ENCODE data around the gene SDR39U1.

SDR39U1 gene

DNA sequence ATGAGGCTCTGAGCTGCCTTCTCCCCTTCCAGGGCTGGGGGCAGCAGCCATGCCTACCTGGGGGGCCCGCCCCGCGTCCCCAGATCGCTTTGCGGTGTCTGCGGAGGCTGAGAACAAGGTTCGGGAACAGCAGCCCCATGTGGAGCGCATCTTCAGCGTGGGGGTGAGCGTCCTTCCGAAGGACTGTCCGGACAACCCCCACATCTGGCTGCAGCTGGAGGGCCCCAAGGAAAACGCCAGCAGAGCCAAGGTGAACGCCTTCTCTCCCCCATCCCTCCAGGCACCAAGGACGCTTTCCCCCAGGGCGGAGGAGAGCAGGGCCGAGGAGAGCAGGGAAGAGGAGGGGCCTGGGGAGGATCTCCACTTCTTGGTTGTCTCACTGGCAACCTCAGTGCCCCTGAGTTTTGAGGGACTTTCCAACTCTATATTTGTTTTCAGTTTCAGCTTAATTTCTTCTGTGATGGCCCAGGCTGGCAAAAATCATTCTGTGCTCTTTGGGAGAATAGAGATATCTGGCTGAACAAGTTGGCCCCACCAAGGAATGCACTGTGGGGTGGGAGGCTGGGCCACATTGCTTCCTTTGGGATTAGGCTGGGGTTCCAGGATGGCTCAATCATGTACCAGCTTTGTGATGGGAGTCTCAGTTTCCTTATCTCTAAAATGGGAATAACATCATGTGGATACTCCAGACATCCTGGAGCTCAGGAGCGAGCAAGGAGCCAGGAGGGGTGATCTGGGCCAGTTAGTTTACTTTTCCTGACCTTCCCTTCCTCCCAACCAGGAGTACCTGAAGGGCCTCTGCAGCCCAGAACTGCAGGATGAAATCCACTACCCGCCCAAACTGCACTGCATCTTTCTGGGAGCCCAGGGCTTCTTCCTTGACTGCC lies 11.7 kb downstream of the SDR39U1 start:
- Histone ChIP-seq H3K36me3 (peaks cover 27% of the 10 kb centered on the region), H3K27me3 (no peaks in the 10 kb centered on the region), H3K9me3 (no peaks in the 10 kb centered on the region), H3K4me1 (peaks cover 88% of the 10 kb centered on the region), H3K4me3 (peak overlapping the region; percentile 87), H3K9ac (peak overlapping the region; percentile 97), H3K4me2 (peak overlapping the region; percentile 99), H4K20me1 (peaks cover 21% of the 10 kb centered on the region), H3K27ac (peak overlapping the region; percentile 98)
- no peak for TF ChIP-seq Cebpa-rat (IDR thresholded peaks at IDR 0.05)

GRCh38 chr14:24430143-24430681 lies 12.4 kb downstream of the SDR39U1 start:
- Histone ChIP-seq H3K27ac (peak overlapping the region; percentile 98), H3K9ac (peak overlapping the region; percentile 97), H3K27me3 (no peaks in the 10 kb centered on the region), H3K4me3 (peak overlapping the region; percentile 87), H3K9me3 (no peaks in the 10 kb centered on the region), H4K20me1 (peaks cover 21% of the 10 kb centered on the region), H3K36me3 (peaks cover 27% of the 10 kb centered on the region), H3K4me2 (peak overlapping the region; percentile 99), H3K4me1 (peaks cover 88% of the 10 kb centered on the region)
- TF ChIP-seq Cebpa-rat (IDR thresholded peaks at IDR 0.05) = no peak

- H4K20me1 ChIP-seq = peaks cover 21% of the 10 kb centered on the region
- H3K4me3 ChIP-seq = peak within 1 kb of the TSS; percentile 87
- peaks cover 24% of the 10 kb centered on the region for H3K36me3 ChIP-seq
- TF ChIP-seq Cebpa-rat (IDR thresholded peaks at IDR 0.05) = no peak
- H3K9me3 ChIP-seq = no peaks in the 10 kb centered on the region
- peak within 1 kb of the TSS; percentile 99 for H3K4me2 ChIP-seq
- peak within 1 kb of the TSS; percentile 97 for H3K9ac ChIP-seq
- H3K27ac ChIP-seq = peak within 1 kb of the TSS; percentile 98
- peaks cover 88% of the 10 kb centered on the region for H3K4me1 ChIP-seq
- H3K27me3 ChIP-seq = no peaks in the 10 kb centered on the region
These were observed 13.0 kb downstream of the SDR39U1 start, which contains the start of the genes CBLN3 and KHNYN for GRCh38 chr14:24429395-24430142. TSS of gene CBLN3 (minus strand) at chr14:24429668. CDS start at chr14:24429054, 614 bp downstream. TSS of gene KHNYN (plus strand) at chr14:24429954. CDS start at chr14:24430731, 777 bp downstream.

DNA sequence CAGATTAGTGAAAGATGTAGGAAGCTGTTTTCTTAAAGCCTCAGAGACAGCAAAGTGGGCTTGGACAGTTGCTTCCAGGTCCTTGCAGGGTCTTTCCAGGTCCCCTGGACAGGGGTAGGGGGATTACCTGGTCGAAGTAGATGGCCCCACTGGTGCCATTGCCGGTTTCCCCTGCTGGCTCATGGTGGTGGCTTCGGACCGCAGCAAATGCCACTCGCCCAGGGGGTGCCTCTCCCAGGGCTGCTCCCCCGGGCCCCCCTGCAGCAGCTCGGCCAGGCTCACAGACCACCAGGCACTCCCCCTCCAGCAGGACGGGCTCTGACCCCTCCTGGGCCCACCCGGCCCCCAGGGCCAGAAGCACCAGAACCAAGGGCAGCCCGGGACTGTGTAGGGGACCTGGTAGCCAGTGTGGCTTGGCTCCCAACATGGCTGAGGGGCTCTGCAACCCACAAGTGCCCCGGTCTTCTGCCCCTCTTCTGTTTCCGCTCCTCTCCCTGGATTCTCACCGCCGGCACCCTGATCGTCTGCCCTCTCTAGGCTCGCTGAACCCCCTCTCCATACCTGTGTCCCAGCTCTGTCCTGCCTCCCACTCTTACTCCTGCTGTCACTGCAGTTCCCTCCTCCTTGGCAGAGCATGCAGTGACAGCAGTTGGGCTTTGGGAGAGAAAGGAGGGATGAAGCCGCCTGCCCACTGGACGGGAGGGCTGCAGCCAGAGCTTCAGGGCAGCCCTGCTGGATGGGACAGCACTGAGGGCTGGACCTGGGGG lies 13.8 kb downstream of the SDR39U1 start:
- H3K9me3 ChIP-seq = no peaks in the 10 kb centered on the region
- H3K27me3 ChIP-seq = no peaks in the 10 kb centered on the region
- H3K36me3 ChIP-seq = peaks cover 18% of the 10 kb centered on the region
- peak overlapping the region; percentile 97 for H3K9ac ChIP-seq
- TF ChIP-seq Cebpa-rat (IDR thresholded peaks at IDR 0.05) = no peak
- peak overlapping the region; percentile 99 for H3K4me2 ChIP-seq
- peak overlapping the region; percentile 98 for H3K27ac ChIP-seq
- peaks cover 21% of the 10 kb centered on the region for H4K20me1 ChIP-seq
- peaks cover 81% of the 10 kb centered on the region for H3K4me1 ChIP-seq
- H3K4me3 ChIP-seq = peak overlapping the region; percentile 87

GRCh38 chr14:24427537-24428508 lies 14.8 kb downstream of the SDR39U1 start:
- Histone ChIP-seq H3K36me3 (peaks cover 10% of the 10 kb centered on the region), H4K20me1 (peaks cover 21% of the 10 kb centered on the region), H3K9me3 (no peaks in the 10 kb centered on the region), H3K27me3 (0 out of 2 replicates have a peak, but pooled peaks cover 5% of the 10 kb centered on the region), H3K9ac (no peak overlapping the region), H3K4me3 (peak overlapping the region; percentile 27; the same call in 1 of the 2 replicates), H3K4me1 (peaks cover 81% of the 10 kb centered on the region), H3K27ac (peak overlapping the region; percentile 98), H3K4me2 (peak overlapping the region; percentile 99)
- TF ChIP-seq Cebpa-rat (IDR thresholded peaks at IDR 0.05) = no peak

DNA sequence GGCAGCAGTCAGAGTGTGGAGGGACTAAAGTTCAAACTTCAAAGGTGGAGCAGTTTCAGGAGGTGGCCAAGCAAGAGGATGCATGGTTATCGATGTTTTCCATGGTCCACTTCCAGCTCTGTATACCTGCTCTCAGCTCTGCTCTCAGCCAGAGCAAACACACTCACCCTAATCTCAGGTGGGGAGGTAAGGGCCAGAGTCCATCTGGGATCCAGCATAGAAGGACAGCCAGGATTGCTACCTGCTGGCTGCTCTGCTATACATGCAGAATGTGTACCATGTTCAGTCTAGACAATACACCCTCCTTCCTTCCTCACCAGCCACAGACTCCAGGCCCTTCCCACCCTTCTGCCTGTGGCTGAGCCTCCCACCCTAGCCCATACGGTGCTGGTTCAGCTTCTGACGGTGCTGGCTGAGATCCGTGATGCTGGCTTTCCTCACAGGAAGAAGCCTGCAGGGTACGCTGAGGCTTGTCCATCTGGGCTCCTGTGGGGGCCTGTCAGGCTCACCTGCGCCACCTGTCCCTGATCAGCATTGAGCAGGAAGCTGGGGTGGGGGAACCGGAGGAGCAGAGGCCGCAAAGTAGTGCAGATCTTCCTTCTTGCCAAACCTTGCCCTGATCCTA lies 15.6 kb downstream of the SDR39U1 start:
- H3K9me3 ChIP-seq = no peaks in the 10 kb centered on the region
- H3K4me2 ChIP-seq = peak overlapping the region; percentile 99
- H3K27ac ChIP-seq = no peak overlapping the region
- H3K36me3 ChIP-seq = peaks cover 2% of the 10 kb centered on the region
- H3K9ac ChIP-seq = no peak overlapping the region
- peaks cover 14% of the 10 kb centered on the region for H4K20me1 ChIP-seq
- no peak overlapping the region for H3K4me3 ChIP-seq
- 0 out of 2 replicates have a peak, but pooled peaks cover 5% of the 10 kb centered on the region for H3K27me3 ChIP-seq
- H3K4me1 ChIP-seq = peaks cover 81% of the 10 kb centered on the region
- TF ChIP-seq Cebpa-rat (IDR thresholded peaks at IDR 0.05) = no peak

- Histone ChIP-seq H3K4me1 (peaks cover 81% of the 10 kb centered on the region), H3K9me3 (no peaks in the 10 kb centered on the region), H3K9ac (no peak overlapping the region), H3K27me3 (0 out of 2 replicates have a peak, but pooled peaks cover 5% of the 10 kb centered on the region), H3K36me3 (no peaks in the 10 kb centered on the region), H3K4me3 (no peak overlapping the region), H4K20me1 (peaks cover 10% of the 10 kb centered on the region; the same call in 1 of the 2 replicates), H3K4me2 (peak overlapping the region; percentile 99), H3K27ac (no peak overlapping the region)
- TF ChIP-seq Cebpa-rat (IDR thresholded peaks at IDR 0.05) = no peak
These were observed 16.2 kb downstream of the SDR39U1 start for GRCh38 chr14:24426150-24426911.
